Measurements from ENCODE around the gene MAMLD1. TPM values are rescaled to one million over a fixed set of nuclear protein-coding genes. Genes with fewer than 3 reads are reported as not detected.

Gene MAMLD1
- total and polyA plus RNA-seq, 4 donors = 0.59 to 1.1 (median 0.76) TPM

GRCh38 chrX:150446995-150447394 is 83.9 kb downstream of the MAMLD1 start (continued):
- TF ChIP-seq FOXA2 (IDR thresholded peaks at IDR 0.05) (no peak), RAD21 (IDR thresholded peaks at IDR 0.05) (no peak)

GRCh38 chrX:150449313-150449712 is 86.2 kb downstream of the MAMLD1 start:
- Histone ChIP-seq H3K27me3 (ENCODE audit: control insufficient read depth in 4 of 4, insufficient read depth in 4 of 4, low read length in 3 of 4) (no peaks in the 10 kb centered on the region), H3K4me3 (ENCODE audit: low read depth in 1 of 3, low read length in 3 of 3) (no peak overlapping the region), H3K4me1 (ENCODE audit: control insufficient read depth in 4 of 4, insufficient read depth in 4 of 4, low read length in 3 of 4) (no peaks in the 10 kb centered on the region), H3K27ac (ENCODE audit: low read depth in 1 of 2, low read length in 2 of 2) (no peak overlapping the region), H3K9me3 (ENCODE audit: control insufficient read depth in 4 of 4, low read length in 3 of 4) (no peaks in the 10 kb centered on the region), H3K9ac (ENCODE audit: low read depth in 1 of 2, low read length in 2 of 2) (no peak overlapping the region), H3K36me3 (ENCODE audit: control insufficient read depth in 4 of 4, insufficient read depth in 3 of 4, low read depth in 1 of 4, low read length in 3 of 4) (no peaks in the 10 kb centered on the region)
- TF ChIP-seq ATF3 (IDR thresholded peaks at IDR 0.05) (no peak), RAD21 (IDR thresholded peaks at IDR 0.05) (peak in 1 of 2 donors; percentile 15)
- no peak for DNase-seq (ENCODE audit: low spot score)
- WGBS = 94% methylated on average over 5 of the region's 5 CpGs

- H3K27ac ChIP-seq (ENCODE audit: low read depth in 1 of 2, low read length in 2 of 2) = no peak overlapping the region
- no peak for TF ChIP-seq CTCF (IDR thresholded peaks at IDR 0.05; ENCODE audit: low read depth, low read length, missing input control)
- TF ChIP-seq SP1 (IDR thresholded peaks at IDR 0.05) = no peak
- TF ChIP-seq ZBTB33 (IDR thresholded peaks at IDR 0.05) = no peak
- TF ChIP-seq NR2F2 (IDR thresholded peaks at IDR 0.05) = no peak
- TF ChIP-seq TAF1 (conservative IDR thresholded peaks at IDR 0.05) = no peak
- no peak for TF ChIP-seq HNF4G (IDR thresholded peaks at IDR 0.05)
- TF ChIP-seq ATF3 (IDR thresholded peaks at IDR 0.05) = no peak
- no peak for TF ChIP-seq EGR1 (IDR thresholded peaks at IDR 0.05; ENCODE audit: low read depth in 2 of 2)
- TF ChIP-seq MAX (IDR thresholded peaks at IDR 0.05) = no peak
- no peak for TF ChIP-seq FOXA1 (IDR thresholded peaks at IDR 0.05)
- no peak for TF ChIP-seq FOXA2 (IDR thresholded peaks at IDR 0.05)
- no peak for TF ChIP-seq GABPA (IDR thresholded peaks at IDR 0.05 in 1 of 2, conservative IDR thresholded peaks at IDR 0.05 in 1 of 2)
- TF ChIP-seq REST (IDR thresholded peaks at IDR 0.05) = no peak
- no peak overlapping the region for H3K4me3 ChIP-seq (ENCODE audit: low read depth in 1 of 3, low read length in 3 of 3)
- no peaks in the 10 kb centered on the region for H3K36me3 ChIP-seq (ENCODE audit: control insufficient read depth in 4 of 4, insufficient read depth in 3 of 4, low read depth in 1 of 4, low read length in 3 of 4)
- WGBS = 89% methylated on average over 5 of the region's 5 CpGs
- no peak overlapping the region for H3K9ac ChIP-seq (ENCODE audit: low read depth in 1 of 2, low read length in 2 of 2)
- no peaks in the 10 kb centered on the region for H3K9me3 ChIP-seq (ENCODE audit: control insufficient read depth in 4 of 4, low read length in 3 of 4)
- H3K27me3 ChIP-seq (ENCODE audit: control insufficient read depth in 4 of 4, insufficient read depth in 4 of 4, low read length in 3 of 4) = no peaks in the 10 kb centered on the region
- no peak for DNase-seq (ENCODE audit: low spot score)
- no peaks in the 10 kb centered on the region for H3K4me1 ChIP-seq (ENCODE audit: control insufficient read depth in 4 of 4, insufficient read depth in 4 of 4, low read length in 3 of 4)
Observed at GRCh38 chrX:150450519-150451177, 87.5 kb downstream of the MAMLD1 start.
